Dermis blood vessel endothelial cell (primary cell): ENCODE data around the gene HEXA. TPM values are rescaled to one million over a fixed set of nuclear protein-coding genes. Genes with fewer than 3 reads are reported as not detected.

Experiments
- DNase-seq: peaks from one replicate; pipeline ENCODE4 v3.0.0; 2010
- total RNA-seq: library from RNA; depleted of rRNA; stranded (reverse); fragments of >200 nt; gene quantifications from 2 replicates; pipeline ENCODE4 v1.2.3, GENCODE V29; 2014

The HEXA gene
- total RNA-seq, 1 donor from 2014 or later, result 72.8 TPM

DNA sequence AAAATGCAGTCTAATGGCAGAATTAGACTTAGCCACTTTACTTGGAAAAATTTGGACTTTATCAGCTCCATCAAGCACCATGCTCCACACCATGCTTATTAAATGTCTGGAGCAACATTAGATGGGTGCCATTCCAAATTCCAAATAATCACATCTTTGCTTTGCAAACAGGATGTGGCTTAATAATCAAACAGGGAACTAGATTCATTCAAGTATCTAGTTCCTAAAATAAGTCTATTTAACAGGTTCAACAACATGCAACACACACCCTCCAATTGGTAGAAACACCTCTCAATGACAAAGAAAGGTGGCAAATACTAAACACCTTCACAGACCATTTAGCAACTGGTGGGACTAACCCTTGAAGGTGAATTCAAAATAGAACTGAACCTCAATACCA, 3.5 kb downstream of the HEXA start:
- DNase-seq, result no peak

- peak; percentile 54 for DNase-seq
Measured at GRCh38 chr15:72369964-72370363, 5.8 kb downstream of the HEXA start.

DNA sequence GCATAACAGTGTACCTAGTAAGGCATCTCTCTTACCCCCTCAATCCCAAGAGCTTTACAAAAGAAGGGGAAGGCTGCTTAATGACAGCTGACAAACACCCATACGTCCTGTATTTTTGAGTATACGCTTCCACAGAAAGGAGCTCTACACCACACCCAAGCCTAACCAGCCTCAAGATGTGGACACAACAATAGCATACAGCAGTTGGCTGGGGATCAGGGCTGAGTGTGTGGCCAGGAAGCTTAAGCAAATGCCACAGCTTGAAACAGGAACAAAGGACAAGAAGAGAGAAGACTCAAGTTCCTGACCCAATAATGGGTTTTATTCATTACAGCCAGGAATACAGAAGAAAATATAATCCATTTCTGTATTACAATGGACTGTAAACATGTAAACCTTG, 6.9 kb downstream of the HEXA start:
- DNase-seq, result peak; percentile 59

DNA sequence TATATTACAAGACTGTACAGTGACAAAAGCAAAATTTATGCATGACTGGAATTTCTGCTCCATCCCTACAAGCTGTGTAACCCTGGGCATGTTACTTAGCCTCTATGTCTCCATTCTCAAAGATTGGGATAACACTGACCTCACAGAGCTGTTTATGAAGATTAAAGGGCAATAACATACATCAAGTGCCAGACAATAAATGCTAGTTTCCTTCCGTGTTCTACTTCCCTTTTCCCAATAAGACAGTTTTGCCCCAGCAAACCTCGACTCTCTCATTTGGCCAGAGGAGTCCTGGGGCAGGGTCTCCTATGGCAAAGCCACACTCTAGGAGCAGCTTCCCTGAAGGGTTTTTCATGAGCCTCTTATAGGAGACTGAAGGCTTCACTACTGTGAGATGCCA, 7.5 kb downstream of the HEXA start:
- DNase-seq, result no peak

DNA sequence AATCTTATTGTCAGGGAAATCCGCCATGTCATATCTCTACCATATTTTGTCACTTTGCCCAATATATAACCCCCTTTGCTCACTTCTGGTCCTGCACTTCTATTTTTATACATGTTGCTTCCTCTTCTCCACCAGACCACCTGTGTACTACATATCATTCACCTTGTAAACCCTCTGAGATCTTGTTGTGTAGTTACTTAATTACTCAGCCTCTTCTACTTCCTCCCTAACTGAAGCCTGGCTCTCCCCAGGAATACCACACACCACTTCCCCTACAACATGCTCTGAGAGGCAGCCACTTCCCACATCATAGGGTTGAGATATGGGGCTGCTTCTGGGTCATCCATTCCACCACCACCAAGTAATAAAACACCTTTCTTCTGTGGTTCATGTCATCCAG, 10.0 kb downstream of the HEXA start:
- DNase-seq, result no peak

- no peak for DNase-seq
Measured at GRCh38 chr15:72361176-72361575, 14.6 kb downstream of the HEXA start.

GRCh38 chr15:72358650-72359171, 17.1 kb downstream of the HEXA start:
- peak; percentile 79 for DNase-seq

- DNase-seq, result no peak
Measured at GRCh38 chr15:72358121-72358520, 17.7 kb downstream of the HEXA start.

DNA sequence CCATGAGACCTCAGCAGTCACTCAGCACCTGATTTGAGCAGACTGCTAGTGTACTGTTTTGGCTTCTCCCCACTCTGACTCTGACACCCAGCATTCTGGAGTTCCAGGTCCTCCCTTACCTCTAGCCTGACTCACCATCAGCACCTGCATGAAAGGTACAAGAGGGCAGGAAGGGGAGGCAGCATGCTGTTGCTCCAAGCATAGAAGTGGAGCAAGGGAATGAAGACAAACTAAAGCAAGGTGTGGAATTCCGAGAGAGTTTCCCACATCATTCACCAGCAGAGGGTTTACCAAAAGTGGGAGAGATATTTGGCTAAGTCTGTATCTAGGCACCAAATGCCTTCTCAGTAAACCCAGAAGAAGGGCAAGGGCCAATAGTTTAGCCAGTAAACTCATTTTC, 21.3 kb downstream of the HEXA start:
- no peak for DNase-seq

GRCh38 chr15:72353266-72353665, 22.5 kb downstream of the HEXA start:
- DNase-seq, result no peak

- no peak for DNase-seq
Measured at GRCh38 chr15:72345806-72346205, 30.0 kb downstream of the HEXA start.

DNA sequence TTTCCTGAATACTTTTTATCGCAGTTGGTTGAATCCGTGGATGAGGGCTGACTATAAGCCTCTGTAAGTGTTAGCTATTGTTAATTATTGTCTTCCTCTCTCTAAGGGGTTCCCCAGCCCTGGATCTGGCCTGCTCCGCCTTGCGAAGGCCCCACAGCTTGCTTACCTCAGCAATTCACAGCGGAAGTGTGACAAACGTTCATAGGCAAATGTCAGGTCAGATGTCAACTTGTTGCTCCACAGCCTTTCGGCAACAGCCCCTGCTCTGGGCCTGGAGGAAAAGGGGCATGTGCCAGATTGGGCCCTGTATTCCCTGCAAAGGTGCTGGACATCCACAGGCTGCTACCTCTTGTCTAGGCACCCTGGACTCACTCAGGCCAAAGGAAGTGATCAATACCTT, 30.5 kb downstream of the HEXA start:
- DNase-seq, result no peak

GRCh38 chr15:72344602-72345001, 31.2 kb downstream of the HEXA start:
- DNase-seq, result no peak

- DNase-seq, result peak; percentile 67
Measured at GRCh38 chr15:72342385-72342784, 33.4 kb downstream of the HEXA start.

DNA sequence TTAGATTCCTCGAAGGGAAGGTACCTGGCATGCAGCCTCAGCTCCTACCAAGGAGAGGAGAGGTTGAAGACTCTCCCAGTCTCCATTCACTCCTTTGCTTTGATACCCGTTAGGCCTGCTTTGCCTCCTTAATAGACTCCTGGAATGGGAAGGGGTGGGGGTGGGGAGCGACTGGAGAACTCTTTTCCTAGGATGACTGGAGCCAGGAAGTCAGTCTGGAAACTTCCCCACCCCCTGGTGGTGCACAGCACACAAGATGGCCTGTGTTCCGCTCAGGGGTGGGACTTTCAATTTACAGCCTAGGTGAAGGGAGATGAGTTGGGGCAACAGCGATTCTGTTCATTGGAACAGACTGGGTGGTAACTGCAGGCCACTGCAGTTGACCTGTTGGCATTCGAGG, 34.5 kb downstream of the HEXA start:
- DNase-seq, result peak; percentile 46

GRCh38 chr15:72340366-72340765, 35.4 kb downstream of the HEXA start:
- DNase-seq, result no peak

DNA sequence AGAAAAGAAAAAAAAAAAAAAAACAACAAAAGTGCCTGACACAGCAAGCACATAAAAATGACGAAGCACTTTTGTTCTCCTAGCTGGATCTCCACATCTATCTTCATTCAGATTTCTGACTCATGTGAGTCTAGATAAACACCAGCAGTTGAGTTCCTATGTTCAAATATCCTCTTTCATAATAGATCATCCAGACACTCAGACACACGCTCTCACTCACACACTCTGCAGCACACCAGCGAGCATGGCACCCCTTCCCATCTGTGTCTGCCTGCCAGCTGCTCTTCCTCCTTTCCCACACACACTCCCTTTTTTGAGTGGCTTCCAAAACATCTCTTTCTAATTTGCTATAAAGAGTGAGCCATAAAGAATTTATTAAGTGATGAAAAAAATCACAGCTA, 36.0 kb downstream of the HEXA start:
- DNase-seq, result peak; percentile 53

DNA sequence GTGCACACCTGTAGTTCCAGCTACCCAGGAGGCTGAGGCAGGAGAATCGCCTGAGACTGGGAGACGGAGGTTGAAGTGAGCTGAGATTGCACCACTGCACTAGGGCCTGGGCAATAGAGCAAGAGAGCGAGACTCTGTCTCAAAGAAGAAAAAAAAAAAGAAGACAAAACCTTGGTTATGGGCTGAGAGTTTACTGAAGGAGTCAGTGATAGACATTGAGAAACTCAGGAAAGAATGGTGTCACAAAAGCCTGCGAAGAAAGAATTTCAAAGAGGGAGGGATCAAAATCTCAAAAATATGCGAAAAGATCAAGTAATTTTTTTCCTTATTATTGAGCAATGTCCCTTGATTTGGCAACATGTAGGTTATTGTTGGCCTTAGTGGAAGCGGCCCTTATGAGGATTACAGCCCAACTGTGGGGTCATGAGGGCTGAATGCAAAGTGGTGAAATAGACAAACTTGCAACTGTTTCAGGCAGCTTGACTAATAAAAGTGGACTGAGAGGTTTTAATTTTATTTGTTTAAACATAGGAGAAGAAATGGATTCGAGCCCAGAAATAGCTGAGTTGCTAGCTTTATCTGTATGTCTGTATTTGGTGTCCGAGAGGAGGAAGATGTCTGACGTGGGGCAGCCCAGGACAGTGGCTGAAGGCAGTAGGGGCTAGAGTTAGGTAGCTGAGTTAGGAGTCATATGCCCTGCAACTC, 37.0 kb downstream of the HEXA start:
- DNase-seq, result no peak

DNA sequence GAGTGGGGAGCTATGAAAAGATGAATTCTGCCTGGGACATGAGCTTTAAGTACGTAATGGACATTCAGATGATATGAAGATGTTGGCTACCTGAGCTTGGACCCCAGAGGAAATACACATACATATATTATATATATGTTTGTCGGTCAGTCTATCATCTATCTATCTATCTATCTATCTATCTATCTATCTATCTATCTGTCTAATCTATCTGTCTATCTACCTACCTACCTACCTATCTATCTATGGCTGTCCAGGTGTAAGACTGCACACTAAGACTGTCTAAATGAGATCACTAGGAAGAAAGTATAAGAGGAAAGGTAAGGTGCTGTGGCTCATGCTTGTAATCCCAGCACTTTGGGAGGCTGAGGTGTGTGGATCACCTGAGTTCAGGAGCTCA, 37.7 kb downstream of the HEXA start:
- no peak for DNase-seq

GRCh38 chr15:72334842-72335241, 41.0 kb downstream of the HEXA start:
- no peak for DNase-seq

- DNase-seq, result no peak
Measured at GRCh38 chr15:72331021-72331420, 44.8 kb downstream of the HEXA start.

DNA sequence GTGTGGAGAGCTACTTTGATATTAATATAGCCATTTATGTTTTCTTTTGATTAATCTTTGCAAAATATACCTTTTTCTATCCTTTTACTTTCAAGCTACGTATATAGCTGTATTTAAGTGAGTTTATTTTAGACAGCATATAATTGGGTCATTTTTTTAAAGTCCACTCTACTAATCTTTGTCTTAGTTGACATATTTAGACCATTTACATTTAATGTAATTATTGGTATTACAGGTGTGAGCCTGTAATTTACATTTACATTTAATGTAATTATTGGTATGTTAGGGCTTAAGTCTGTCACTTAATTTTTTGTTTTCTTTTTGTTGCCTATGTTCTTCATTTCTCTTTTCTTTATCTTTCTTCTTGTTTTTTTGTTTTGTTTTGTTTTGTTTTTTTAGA, 52.1 kb downstream of the HEXA start:
- no peak for DNase-seq

DNA sequence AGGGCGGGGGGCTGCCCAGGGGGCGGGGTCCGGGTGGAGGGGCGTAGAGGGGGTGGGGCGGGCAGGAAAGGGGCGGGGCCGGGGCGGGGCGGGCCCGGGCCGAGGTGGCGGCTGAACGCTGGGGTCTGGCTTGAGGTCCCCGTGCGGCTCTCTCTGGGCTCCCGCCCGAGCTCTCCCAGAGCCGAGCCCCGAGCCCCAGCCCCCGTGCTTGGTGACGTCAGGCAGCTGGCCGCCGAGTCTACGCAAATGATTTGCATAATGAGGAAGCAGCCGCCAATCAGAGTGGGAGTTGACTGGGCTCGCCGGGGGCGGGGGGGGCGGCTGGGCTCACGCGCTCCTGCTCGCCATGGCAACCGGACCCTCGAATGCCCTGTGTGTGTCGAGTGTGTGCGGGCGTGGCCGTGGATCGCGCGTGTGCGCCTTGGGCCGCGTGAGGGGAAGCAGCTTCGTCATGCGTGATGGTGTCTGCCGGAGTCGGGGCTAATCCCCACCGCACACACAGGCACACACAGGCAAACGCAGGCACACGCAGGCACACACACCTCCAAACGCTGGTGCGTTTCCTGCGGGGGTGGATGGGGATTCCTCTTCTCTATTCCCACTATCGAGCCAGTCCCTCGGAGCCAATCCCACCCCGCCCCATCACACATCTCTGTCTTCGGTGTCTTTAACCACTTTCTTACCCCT, 55.7 kb downstream of the HEXA start, which contains the start of gene CELF6:
Gene CELF6 (minus strand): TSS at position 173 of the 687 bp plus-strand sequence. CDS start 283 bp downstream, outside the sequence.
- DNase-seq, result peak; percentile 79

DNA sequence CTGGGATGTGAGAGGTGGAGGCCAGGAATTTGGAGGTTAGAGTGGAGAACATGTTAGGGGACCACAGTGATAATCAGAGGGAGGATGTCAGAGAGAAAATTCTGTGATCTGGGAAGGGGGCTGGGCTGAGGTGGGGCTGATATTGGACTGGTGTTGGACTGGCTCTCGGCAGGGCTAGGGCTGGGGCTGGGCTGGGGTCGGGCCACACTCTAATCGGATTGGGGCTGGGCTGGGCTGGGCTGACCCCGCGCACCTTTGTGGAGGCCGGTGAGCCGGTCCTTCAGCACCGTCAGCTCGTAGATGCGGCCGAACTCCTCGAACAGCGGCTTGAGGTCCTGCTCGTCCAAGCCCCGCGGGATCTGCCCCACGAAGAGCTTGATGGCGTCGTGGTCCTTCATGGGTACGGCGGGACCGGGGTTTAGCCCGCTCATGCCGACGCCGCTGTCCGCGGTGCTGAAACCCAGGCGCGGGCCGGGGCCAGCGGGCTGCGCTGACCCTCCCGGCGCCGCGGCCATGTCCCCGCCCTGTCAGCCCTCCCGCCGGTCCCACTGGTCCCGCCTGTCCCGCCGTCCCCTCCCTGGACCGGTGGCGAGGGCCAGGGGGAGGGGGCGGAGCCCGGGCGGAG, 56.3 kb downstream of the HEXA start:
- peak; percentile 76 for DNase-seq
